GM10266 (cell line): ENCODE results near the gene CNPY4.
A peak's percentile ranks its signal among the peaks of the same experiment; 100 is the strongest.

Experiments used
- DNase-seq: peaks from one replicate; pipeline ENCODE4 v3.0.0; 2012; ENCODE audit errors: extremely low spot score
- CTCF ChIP-seq: IDR thresholded peaks from 2 replicates; pipeline ENCODE4 v1.5.1; 2012; ENCODE audit warnings: mild to moderate bottlenecking, low read depth; ENCODE audit not compliant: control insufficient read depth, insufficient read depth; ENCODE audit errors: missing control alignments

CNPY4 gene

DNA sequence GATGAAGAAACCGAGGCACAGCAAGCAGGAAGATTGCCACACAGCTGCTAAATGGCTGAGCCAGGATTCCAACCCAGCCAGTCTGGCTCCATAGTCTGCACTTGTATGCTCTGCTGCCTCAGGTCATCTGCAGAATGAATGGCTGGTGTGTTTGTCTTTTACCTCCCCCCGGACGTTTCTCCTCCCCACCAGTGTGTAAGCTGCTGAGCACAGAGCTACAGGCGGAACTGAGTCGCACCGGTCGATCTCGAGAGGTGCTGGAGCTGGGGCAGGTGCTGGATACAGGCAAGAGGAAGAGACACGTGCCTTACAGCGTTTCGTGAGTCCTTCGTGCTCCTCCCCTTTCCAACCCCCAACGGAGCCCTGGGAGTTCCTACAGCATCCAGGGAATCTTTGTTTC lies 2.6 kb downstream of the CNPY4 start:
- DNase-seq, result no peak
- no peak for TF ChIP-seq CTCF

GRCh38 chr7:100122568-100122967 lies 3.1 kb downstream of the CNPY4 start:
- no peak for DNase-seq
- no peak for TF ChIP-seq CTCF

DNA sequence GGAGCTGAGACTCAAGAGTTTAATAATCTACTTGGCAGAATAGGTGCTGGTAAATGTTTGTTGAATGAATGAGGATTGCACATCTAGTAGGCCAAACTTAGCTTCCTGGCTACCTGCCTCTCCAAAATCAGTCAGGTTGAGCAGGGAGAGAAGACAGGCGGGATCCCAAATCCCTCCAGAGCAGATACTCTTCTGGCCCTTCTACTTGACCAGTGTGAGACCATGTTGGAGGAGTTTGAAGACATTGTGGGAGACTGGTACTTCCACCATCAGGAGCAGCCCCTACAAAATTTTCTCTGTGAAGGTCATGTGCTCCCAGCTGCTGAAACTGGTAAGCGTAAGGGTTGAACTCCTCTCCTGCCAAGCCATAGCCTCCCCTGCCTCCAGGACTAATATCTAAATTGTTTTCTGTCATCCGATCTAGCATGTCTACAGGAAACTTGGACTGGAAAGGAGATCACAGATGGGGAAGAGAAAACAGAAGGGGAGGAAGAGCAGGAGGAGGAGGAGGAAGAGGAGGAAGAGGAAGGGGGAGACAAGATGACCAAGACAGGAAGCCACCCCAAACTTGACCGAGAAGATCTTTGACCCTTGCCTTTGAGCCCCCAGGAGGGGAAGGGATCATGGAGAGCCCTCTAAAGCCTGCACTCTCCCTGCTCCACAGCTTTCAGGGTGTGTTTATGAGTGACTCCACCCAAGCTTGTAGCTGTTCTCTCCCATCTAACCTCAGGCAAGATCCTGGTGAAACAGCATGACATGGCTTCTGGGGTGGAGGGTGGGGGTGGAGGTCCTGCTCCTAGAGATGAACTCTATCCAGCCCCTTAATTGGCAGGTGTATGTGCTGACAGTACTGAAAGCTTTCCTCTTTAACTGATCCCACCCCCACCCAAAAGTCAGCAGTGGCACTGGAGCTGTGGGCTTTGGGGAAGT lies 5.1 kb downstream of the CNPY4 start:
- TF ChIP-seq CTCF, result no peak
- no peak for DNase-seq

- no peak for DNase-seq
- TF ChIP-seq CTCF, result no peak
Observed at GRCh38 chr7:100126239-100126930, 7.0 kb downstream of the CNPY4 start.

DNA sequence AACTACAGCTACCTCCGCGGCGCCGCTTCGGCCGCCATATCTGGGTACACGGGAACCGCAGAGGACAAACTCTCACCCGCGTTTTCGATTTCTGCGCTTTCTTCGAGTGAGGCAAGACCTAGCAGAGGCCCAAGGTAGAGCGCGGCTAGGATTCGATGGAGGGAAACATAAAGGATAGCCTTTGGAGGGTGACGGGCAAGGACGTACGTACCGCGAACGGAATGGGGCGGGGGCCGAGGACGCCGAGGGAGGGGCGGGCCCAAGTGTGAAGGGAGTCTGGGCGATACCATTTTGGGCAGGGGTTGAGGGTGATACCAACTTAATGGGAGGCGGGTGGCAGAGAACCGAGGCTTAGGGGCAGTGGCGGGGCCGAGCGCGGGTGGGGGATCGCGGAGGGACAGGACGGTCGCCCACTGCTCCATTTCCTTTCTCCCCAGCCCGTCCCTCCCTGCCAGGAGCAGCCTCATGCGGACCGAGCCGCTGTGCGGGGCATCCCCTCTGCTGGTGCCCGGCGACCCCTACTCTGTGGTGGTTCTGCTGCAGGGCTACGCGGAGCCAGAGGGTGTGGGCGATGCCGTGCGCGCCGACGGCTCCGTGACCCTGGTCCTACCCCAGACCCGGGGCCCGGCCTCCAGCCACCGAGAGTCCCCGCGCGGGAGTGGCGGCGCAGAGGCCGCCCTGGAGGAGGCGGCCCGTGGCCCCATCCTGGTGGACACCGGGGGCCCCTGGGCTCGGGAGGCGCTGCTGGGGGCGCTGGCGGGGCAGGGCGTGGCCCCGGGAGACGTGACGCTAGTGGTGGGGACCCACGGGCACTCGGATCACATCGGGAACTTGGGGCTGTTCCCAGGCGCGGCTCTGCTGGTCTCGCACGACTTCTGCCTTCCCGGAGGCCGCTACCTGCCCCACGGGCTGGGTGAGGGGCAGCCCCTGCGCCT lies 7.8 kb downstream of the CNPY4 start, which contains the start of gene MBLAC1:
Gene MBLAC1, plus strand, starts transcription at position 37 of the 935 bp plus-strand sequence. Its CDS starts 429 bp downstream, at position 466.
- no peak for TF ChIP-seq CTCF
- DNase-seq, result peak; percentile 92

- TF ChIP-seq CTCF, result no peak
- peak; percentile 40 for DNase-seq
Observed at GRCh38 chr7:100127866-100128636, 8.6 kb downstream of the CNPY4 start.
